DOHH2 (cell line): ENCODE measurements around the gene BCLAF3.

Experiments used
- CTCF ChIP-seq: fragments of 200-600 bp; sonication (generic); IDR thresholded peaks from one replicate; pipeline ENCODE4 v1.5.1; 2014; ENCODE audit warnings: antibody characterized with exemption, mild to moderate bottlenecking, low read depth, low read length; ENCODE audit not compliant: poor library complexity, severe bottlenecking
- EZH2phosphoT487 ChIP-seq: fragments of 200-600 bp; sonication (generic); IDR thresholded peaks from 2 replicates; pipeline ENCODE4 v1.6.1; 2017; ENCODE audit warnings: borderline replicate concordance, mild to moderate bottlenecking, antibody characterized with exemption, low read length, moderate library complexity, mixed read lengths

GRCh38 chrX:19968276-19968675, 22.6 kb downstream of the BCLAF3 start:
- TF ChIP-seq CTCF (no peak), EZH2phosphoT487 (no peak)
